Activated T-cell treated with anti-CD3 and anti-CD28 coated beads for 4 hours (primary cell): ENCODE measurements around the gene MAMSTR.
A peak's percentile ranks its signal among the peaks of the same experiment; 100 is the strongest.
"Not testable (repeated sequence)": the region's sequence is repeated elsewhere in the genome, so short reads cannot be mapped to it uniquely, and the experiment has no call there.

Experiments
- DNase-seq: peaks from one replicate; pipeline ENCODE4 v3.0.0-alpha.2; 2020

MAMSTR gene

GRCh38 chr19:48685583-48685982 lies 33.9 kb downstream of the MAMSTR start:
- DNase-seq, result no peak

DNA sequence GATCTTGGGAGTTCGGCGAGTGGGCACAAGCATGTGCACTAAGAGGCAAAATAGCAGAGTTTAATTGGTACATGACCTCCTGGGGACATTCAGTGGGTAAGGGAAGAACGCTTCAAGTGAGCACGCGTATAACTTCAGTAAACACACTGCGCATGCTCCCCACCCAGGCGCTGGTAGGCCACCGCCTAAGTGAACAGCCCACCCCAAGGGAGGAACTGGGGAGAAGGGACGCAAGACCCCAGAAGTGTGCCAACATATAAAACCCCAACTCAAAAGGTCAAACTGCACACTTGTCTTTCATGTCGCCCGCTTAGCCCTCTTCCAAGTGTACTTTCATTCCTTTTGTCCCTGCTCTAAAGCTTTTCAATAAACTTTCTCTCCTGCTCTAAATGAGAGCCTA lies 36.2 kb downstream of the MAMSTR start:
- DNase-seq, result no peak

DNA sequence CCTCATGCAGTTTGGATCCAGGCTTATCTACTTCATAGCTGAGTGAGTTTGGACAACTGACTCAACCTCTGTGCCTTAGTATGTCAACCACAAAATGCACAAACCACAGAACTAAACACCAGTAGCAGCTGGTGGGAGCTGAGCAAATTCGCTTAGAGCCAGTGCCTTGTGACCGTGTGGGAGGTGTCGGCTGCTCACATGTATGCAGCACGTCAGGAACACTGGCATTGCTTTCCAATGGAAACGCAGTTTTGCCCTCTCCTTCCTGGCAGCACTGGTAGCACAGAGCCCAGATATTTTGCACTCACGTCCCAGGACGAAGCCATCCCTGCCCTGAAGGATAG lies 38.4 kb downstream of the MAMSTR start:
- DNase-seq, result no peak

GRCh38 chr19:48680436-48681126 lies 38.9 kb downstream of the MAMSTR start:
- DNase-seq, result no peak

GRCh38 chr19:48680006-48680405 lies 39.5 kb downstream of the MAMSTR start:
- DNase-seq, result not testable (repeated sequence)

GRCh38 chr19:48678201-48678600 lies 41.3 kb downstream of the MAMSTR start:
- no peak for DNase-seq

GRCh38 chr19:48676887-48677286 lies 42.6 kb downstream of the MAMSTR start:
- no peak for DNase-seq

- DNase-seq, result no peak
These were observed 43.0 kb downstream of the MAMSTR start for GRCh38 chr19:48676487-48676886.

GRCh38 chr19:48674921-48675824 lies 44.4 kb downstream of the MAMSTR start:
- DNase-seq, result peak; percentile 65

DNA sequence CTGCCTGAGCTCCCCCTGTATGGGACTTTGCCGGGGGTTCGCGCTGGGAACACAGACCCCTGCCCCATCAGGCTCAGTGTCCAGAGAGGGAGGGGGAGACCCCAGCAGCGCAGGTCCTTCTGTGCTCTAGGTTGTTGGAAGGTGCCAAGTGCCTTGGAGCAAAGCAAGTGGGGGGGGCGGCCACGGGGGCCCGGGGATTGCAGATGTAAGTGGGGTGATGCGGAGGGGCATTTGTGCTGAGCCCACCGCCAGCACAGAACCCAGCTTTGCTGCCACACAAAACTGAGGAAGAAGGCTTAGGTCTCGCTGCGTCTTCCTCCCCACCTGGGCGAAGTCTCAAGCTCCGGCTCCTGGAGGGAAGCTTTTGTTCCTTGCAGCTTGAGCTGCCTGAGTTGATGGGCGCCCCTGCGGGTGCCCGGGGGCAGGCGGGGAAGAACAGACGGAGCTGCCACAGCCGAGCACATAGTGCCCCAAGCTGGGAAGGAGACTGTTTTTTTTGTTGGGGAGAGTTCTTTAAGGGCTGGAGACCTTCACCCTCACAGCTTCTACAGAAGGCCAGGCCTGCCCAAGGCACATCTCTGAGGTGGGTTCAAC lies 45.2 kb downstream of the MAMSTR start:
- DNase-seq, result no peak

DNA sequence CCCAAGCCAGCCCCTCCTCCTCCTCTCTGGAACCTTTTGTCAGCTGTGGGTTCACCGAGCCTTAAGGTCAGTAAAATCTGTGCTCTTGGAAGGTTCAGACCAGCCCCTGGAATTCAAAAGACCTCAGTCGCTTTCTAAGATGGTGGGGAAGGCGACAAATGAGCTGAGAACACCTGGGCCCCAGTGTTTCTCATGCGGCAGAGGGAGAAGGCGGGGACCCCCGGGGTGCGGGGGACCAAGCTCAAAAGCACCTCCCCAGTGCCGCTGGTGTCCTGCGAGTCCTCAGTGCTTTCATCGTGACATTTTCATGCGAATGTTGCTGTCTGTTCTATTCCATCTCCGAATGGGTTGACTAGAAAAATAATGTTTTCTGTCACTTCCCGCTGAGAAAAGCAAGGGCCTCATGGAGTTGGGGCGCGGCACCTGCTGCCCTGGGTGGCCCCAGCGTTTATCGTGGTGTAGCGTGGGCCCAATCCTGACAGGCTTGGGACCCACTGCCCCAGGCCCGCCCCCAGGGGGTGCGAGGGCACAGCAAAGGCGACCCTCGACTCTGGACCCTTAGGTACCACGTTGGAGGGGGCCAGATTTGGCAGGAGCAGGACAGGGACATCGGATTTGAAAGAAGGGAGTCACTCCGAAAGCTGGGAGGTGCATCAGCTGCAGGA lies 46.0 kb downstream of the MAMSTR start:
- no peak for DNase-seq

- DNase-seq, result no peak
These were observed 46.5 kb downstream of the MAMSTR start, which contains the start of gene NTN5 for GRCh38 chr19:48672994-48673393. NTN5 (minus strand) TSS chr19:48673017; CDS start chr19:48670986, 2,031 bp downstream.

GRCh38 chr19:48671446-48671995 lies 48.0 kb downstream of the MAMSTR start:
- DNase-seq, result no peak

- no peak for DNase-seq
These were observed 48.7 kb downstream of the MAMSTR start for GRCh38 chr19:48670699-48671445.

GRCh38 chr19:48669903-48670668 lies 49.4 kb downstream of the MAMSTR start:
- no peak for DNase-seq

DNA sequence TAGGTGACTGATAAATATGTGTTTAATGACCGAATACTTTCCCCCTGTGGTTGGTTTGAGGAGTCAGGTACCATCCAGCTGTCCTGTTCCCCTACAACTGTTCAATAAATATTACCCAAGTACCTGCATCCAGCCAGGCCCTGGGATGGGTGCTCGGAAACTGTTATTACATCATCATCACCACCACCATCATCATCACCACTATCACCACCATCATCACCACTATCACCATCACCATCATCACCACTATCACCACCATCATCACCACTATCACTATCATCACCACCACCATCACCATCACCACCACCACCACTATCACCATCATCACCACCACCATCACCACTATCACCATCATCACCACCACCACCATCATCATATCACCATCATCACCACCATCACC lies 50.8 kb downstream of the MAMSTR start:
- DNase-seq, result no peak

- no peak for DNase-seq
These were observed 51.2 kb downstream of the MAMSTR start for GRCh38 chr19:48668332-48668731.

GRCh38 chr19:48665786-48666185 lies 53.7 kb downstream of the MAMSTR start:
- no peak for DNase-seq

DNA sequence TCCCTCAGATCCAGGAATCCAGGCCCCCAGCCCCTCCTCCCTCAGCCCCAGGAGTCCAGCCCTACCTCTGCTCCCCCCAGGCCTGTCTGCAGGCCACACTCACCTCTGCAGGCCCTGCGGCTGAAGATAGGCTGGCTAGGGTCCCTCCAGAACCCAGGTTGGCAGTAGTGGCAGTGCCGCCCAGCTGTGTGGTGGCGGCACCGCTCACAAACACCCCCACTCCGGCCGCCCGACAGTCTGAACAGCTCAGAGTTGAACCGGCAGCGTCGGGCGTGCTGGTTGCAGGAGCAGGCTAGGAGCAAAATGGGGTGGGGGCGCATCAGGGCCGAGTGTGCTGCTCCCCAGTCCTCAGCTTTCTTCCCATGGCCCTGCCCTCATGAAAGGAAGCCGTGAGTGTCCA lies 55.0 kb downstream of the MAMSTR start:
- no peak for DNase-seq

DNA sequence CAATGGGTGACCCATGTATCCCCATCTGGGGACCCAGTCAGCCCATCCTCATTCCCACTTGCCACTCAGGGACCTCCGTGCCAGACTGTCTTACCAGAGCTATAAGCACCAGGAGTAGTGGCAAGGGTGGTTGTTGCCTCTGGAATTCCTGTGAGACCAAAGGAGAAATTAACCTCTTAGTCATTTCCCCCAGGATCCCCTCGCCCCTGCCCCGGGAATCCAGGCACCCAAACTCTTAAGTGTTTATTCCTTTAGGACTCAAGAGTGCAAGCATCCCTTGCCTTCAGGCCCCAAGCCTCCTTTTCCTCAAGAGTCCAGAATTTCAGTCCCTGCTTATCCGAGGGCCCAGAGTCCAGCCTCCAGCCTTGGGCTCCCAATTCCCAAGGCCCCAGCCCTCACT lies 55.9 kb downstream of the MAMSTR start:
- DNase-seq, result no peak
